PC-9 (cell line): ENCODE data around the gene HMGXB4. TPM values are rescaled to one million over a fixed set of nuclear protein-coding genes. Genes with fewer than 3 reads are reported as not detected.
A peak's percentile ranks its signal among the peaks of the same experiment; 100 is the strongest.

Experiments used
- BruUV-seq: library from RNA; stranded (reverse); fragments of 400-500 nt; replicated peaks from 2 replicates; lab custom pipeline; 2021; lab: Mats Ljungman, UMichigan
- CTCF ChIA-PET: fragments of 300-600 bp; sonication (Branson Sonifier 250); formaldehyde crosslinking; loops from one replicate; lab custom pipeline; 2022; ENCODE audit warnings: antibody characterized with exemption; lab: Charles Lee
- POLR2A ChIA-PET: fragments of 300-600 bp; sonication (Branson Sonifier 250); formaldehyde crosslinking; loops from one replicate; lab custom pipeline; 2022; ENCODE audit warnings: antibody characterized with exemption; ENCODE audit not compliant: unreplicated experiment; lab: Charles Lee
- DNase-seq, 2 experiments: peaks; one replicate each; pipeline versions ENCODE4 v3.0.0 to v3.0.0-alpha.2; 2015 to 2022; ENCODE audit warnings: mixed read lengths in 1 of 2
- H2AFZ ChIP-seq: fragments of 200-600 bp; sonication (generic); 2 replicates; pipeline ENCODE4 v1.8.1; 2017; ENCODE audit warnings: antibody characterized with exemption
- H3F3A ChIP-seq: fragments of 200-600 bp; sonication (generic); 2 replicates; pipeline ENCODE4 v1.8.1; 2017; ENCODE audit warnings: antibody characterized with exemption, mild to moderate bottlenecking, low read depth; ENCODE audit not compliant: insufficient read depth
- H3K27ac ChIP-seq: fragments of 200-600 bp; sonication (generic); 2 replicates; pipeline ENCODE4 v1.6.1; 2016; ENCODE audit warnings: mixed run types
- H3K27me3 ChIP-seq: fragments of 200-600 bp; sonication (generic); 2 replicates; pipeline ENCODE4 v1.6.1; 2016; ENCODE audit warnings: low read depth, mixed run types; ENCODE audit not compliant: insufficient read depth
- H3K36me3 ChIP-seq: fragments of 200-600 bp; sonication (generic); 2 replicates; pipeline ENCODE4 v1.6.1; 2016; ENCODE audit warnings: low read depth, mixed run types
- H3K4me1 ChIP-seq: fragments of 200-600 bp; sonication (generic); replicated peaks from 2 replicates; pipeline ENCODE4 v1.6.1; 2016; ENCODE audit warnings: mixed run types; ENCODE audit not compliant: insufficient read depth
- H3K4me2 ChIP-seq: fragments of 200-600 bp; sonication (generic); 2 replicates; pipeline ENCODE4 v1.6.1; 2017; ENCODE audit warnings: mixed run types
- H3K4me3 ChIP-seq: fragments of 200-600 bp; sonication (generic); 2 replicates; pipeline ENCODE4 v1.6.1; 2016; ENCODE audit warnings: mixed run types
- H3K79me2 ChIP-seq: fragments of 200-600 bp; sonication (generic); 2 replicates; pipeline ENCODE4 v1.6.1; 2017; ENCODE audit warnings: low read depth, mixed run types
- H3K9me2 ChIP-seq: fragments of 200-600 bp; sonication (generic); 2 replicates; pipeline ENCODE4 v1.8.1; 2017; ENCODE audit warnings: mild to moderate bottlenecking; ENCODE audit not compliant: insufficient read depth
- H3K9me3 ChIP-seq: fragments of 200-600 bp; sonication (generic); 2 replicates; pipeline ENCODE4 v1.8.1; 2016; ENCODE audit warnings: low read depth; ENCODE audit not compliant: insufficient read depth
- H4K20me1 ChIP-seq: fragments of 200-600 bp; sonication (generic); 2 replicates; pipeline ENCODE4 v1.8.1; 2017; ENCODE audit not compliant: insufficient read depth
- CTCF ChIP-seq: fragments of 200-600 bp; sonication (generic); conservative IDR thresholded peaks from 2 replicates; pipeline ENCODE4 v1.6.1; 2017; ENCODE audit warnings: mixed run types, antibody characterized with exemption, mild to moderate bottlenecking, moderate library complexity
- EZH2 ChIP-seq: fragments of 200-600 bp; sonication (generic); IDR thresholded peaks from 2 replicates; pipeline ENCODE4 v1.8.0; 2017; ENCODE audit warnings: antibody characterized with exemption, low read depth
- intact Hi-C: fragments of 100-400 bp; cut with micrococcal nuclease; formaldehyde crosslinking; loops from one replicate; pipeline ENCODE4 v1.10.0; 2022; ENCODE audit not compliant: unreplicated experiment
- total RNA-seq: library from RNA; stranded (reverse); gene quantifications from 2 replicates; pipeline ENCODE4 v1.2.3, GENCODE V29; 2021

HMGXB4 gene
- total RNA-seq, 1 experiment from 2014 or later: 29.2 TPM

GRCh38 chr22:35226958-35227647, 30.2 kb upstream of the HMGXB4 start:
- no peaks in the 10 kb centered on the region for H3K9me2 ChIP-seq
- no TSS peak for BruUV-seq
- no peak overlapping the region for H3K4me3 ChIP-seq
- no peaks in the 10 kb centered on the region for H3K79me2 ChIP-seq
- TF ChIP-seq CTCF (no peak), EZH2 (no peak)
- no peaks in the 10 kb centered on the region for H3K36me3 ChIP-seq
- no peak overlapping the region for H3K4me2 ChIP-seq
- H2AFZ ChIP-seq: no peak overlapping the region
- no peak for DNase-seq
- no peaks in the 10 kb centered on the region for H3K4me1 ChIP-seq
- peaks cover 52% of the 10 kb centered on the region; the same call in 1 of the 2 replicates for H3K27me3 ChIP-seq
- intact Hi-C loops: no loop called here
- no peaks in the 10 kb centered on the region for H4K20me1 ChIP-seq
- no peaks in the 10 kb centered on the region for H3K9me3 ChIP-seq
- H3F3A ChIP-seq: no peaks in the 10 kb centered on the region
- H3K27ac ChIP-seq: no peak overlapping the region
- POLR2A ChIA-PET: no interaction called here
- CTCF ChIA-PET: no interaction called here

- intact Hi-C loops: loop anchor here (2.0 to 5.0 kb wide), 3 partner anchors 208 to 1307 kb away; no protein-coding TSS in a partner anchor
- H3K36me3 ChIP-seq: no peaks in the 10 kb centered on the region
- BruUV-seq: TSS peak; percentile 38
- H4K20me1 ChIP-seq: no peaks in the 10 kb centered on the region
- no peak for TF ChIP-seq CTCF
- no peak for TF ChIP-seq EZH2
- ChIA-PET CTCF (interaction anchor here (0.6 kb wide), 1 partner anchor 49 kb away, joined by 7 read pairs; no protein-coding TSS in a partner anchor), POLR2A (no interaction called here)
- no peak overlapping the region for H3K4me3 ChIP-seq
- H2AFZ ChIP-seq: no peak overlapping the region
- H3K27me3 ChIP-seq: peaks cover 67% of the 10 kb centered on the region
- peak overlapping the region; percentile 52 for H3K4me2 ChIP-seq
- no peaks in the 10 kb centered on the region for H3K9me3 ChIP-seq
- H3K27ac ChIP-seq: no peak overlapping the region
- no peak for DNase-seq
- H3F3A ChIP-seq: no peaks in the 10 kb centered on the region
- no peaks in the 10 kb centered on the region for H3K9me2 ChIP-seq
- H3K79me2 ChIP-seq: no peaks in the 10 kb centered on the region
- no peaks in the 10 kb centered on the region for H3K4me1 ChIP-seq
These were observed 27.4 kb upstream of the HMGXB4 start for GRCh38 chr22:35229865-35230264.

- TF ChIP-seq CTCF: no peak
- TF ChIP-seq EZH2: no peak
- no peaks in the 10 kb centered on the region for H3K9me3 ChIP-seq
- H3K4me1 ChIP-seq: no peaks in the 10 kb centered on the region
- peak overlapping the region; percentile 52 for H3K4me2 ChIP-seq
- H3K27me3 ChIP-seq: peaks cover 67% of the 10 kb centered on the region
- no peaks in the 10 kb centered on the region for H3K36me3 ChIP-seq
- no peak for DNase-seq
- intact Hi-C loops: loop anchor here (2.0 to 5.0 kb wide), 3 partner anchors 208 to 1308 kb away; no protein-coding TSS in a partner anchor
- ChIA-PET CTCF (interaction anchor here (0.6 kb wide), 1 partner anchor 49 kb away, joined by 7 read pairs; no protein-coding TSS in a partner anchor), POLR2A (no interaction called here)
- H2AFZ ChIP-seq: no peak overlapping the region
- no TSS peak for BruUV-seq
- H4K20me1 ChIP-seq: no peaks in the 10 kb centered on the region
- no peaks in the 10 kb centered on the region for H3K79me2 ChIP-seq
- H3K4me3 ChIP-seq: peak overlapping the region; percentile 27; the same call in 1 of the 2 replicates
- H3F3A ChIP-seq: no peaks in the 10 kb centered on the region
- H3K9me2 ChIP-seq: no peaks in the 10 kb centered on the region
- H3K27ac ChIP-seq: no peak overlapping the region
These were observed 26.9 kb upstream of the HMGXB4 start for GRCh38 chr22:35230417-35230816.
